Mesenchymal stem cell (in vitro differentiated cells and primary cell): ENCODE measurements around the gene FARS2. TPM values are rescaled to one million over a fixed set of nuclear protein-coding genes. Genes with fewer than 3 reads are reported as not detected.

ENCODE experiments used
- DNase-seq: peaks from one replicate; pipeline ENCODE4 v3.0.0-alpha.2; 2013
- H2AFZ ChIP-seq: one replicate; pipeline ENCODE4 v1.6.1; 2013; ENCODE audit warnings: low read depth, mild to moderate bottlenecking, control low read depth, inconsistent platforms, low read length, moderate library complexity
- H2AK5ac ChIP-seq: 2 replicates; pipeline ENCODE4 v1.6.1; 2013; ENCODE audit warnings: low read length, moderate library complexity, mild to moderate bottlenecking, inconsistent platforms; ENCODE audit not compliant: severe bottlenecking
- H2BK120ac ChIP-seq: one replicate; pipeline ENCODE4 v1.6.1; 2013; ENCODE audit warnings: low read depth, mild to moderate bottlenecking, inconsistent platforms, low read length, moderate library complexity
- H2BK12ac ChIP-seq, 2 experiments: one replicate each; pipeline ENCODE4 v1.6.1; 2013; ENCODE audit warnings: inconsistent platforms in 2 of 2, low read length in 2 of 2, mild to moderate bottlenecking in 2 of 2, moderate library complexity in 2 of 2, control low read depth in 1 of 2
- H2BK15ac ChIP-seq: one replicate; pipeline ENCODE4 v1.6.1; 2013; ENCODE audit warnings: mild to moderate bottlenecking, low read depth, inconsistent platforms; ENCODE audit not compliant: poor library complexity, severe bottlenecking
- H2BK5ac ChIP-seq: 2 replicates; pipeline ENCODE4 v1.6.1; 2013; ENCODE audit warnings: low read depth, mild to moderate bottlenecking, low read length, control low read depth, inconsistent platforms; ENCODE audit not compliant: poor library complexity, severe bottlenecking
- H3K14ac ChIP-seq, 2 experiments: one replicate each; pipeline ENCODE4 v1.6.1; 2013; ENCODE audit warnings: inconsistent platforms in 2 of 2, low read length in 2 of 2, control low read depth in 1 of 2, mild to moderate bottlenecking in 1 of 2, moderate library complexity in 1 of 2
- H3K18ac ChIP-seq, 2 experiments: one replicate each; pipeline ENCODE4 v1.6.1; 2013; ENCODE audit warnings: inconsistent platforms in 2 of 2, low read length in 2 of 2, control low read depth in 1 of 2, low read depth in 1 of 2, mild to moderate bottlenecking in 1 of 2
- H3K23ac ChIP-seq, 2 experiments: one replicate each; pipeline ENCODE4 v1.6.1; 2013; ENCODE audit warnings: inconsistent platforms in 2 of 2, low read length in 2 of 2, mild to moderate bottlenecking in 2 of 2, moderate library complexity in 2 of 2, control low read depth in 1 of 2
- H3K27ac ChIP-seq: 2 replicates; pipeline ENCODE4 v1.5.1; 2013; ENCODE audit warnings: mild to moderate bottlenecking, moderate library complexity, low read length, control low read depth, inconsistent platforms; ENCODE audit not compliant: poor library complexity, severe bottlenecking
- H3K27me3 ChIP-seq, 2 experiments: 2 replicates each; pipeline versions ENCODE4 v1.6.1 to v1.7.0; 2013; ENCODE audit warnings: low read length in 2 of 2, mild to moderate bottlenecking in 2 of 2, moderate library complexity in 2 of 2, control low read depth in 1 of 2, inconsistent platforms in 1 of 2; ENCODE audit not compliant: control insufficient read depth in 1 of 2, insufficient read depth in 1 of 2
- H3K36me3 ChIP-seq, 2 experiments: 2 replicates each; pipeline versions ENCODE4 v1.6.1 to v1.7.0; 2013; ENCODE audit warnings: low read length in 2 of 2, control low read depth in 1 of 2, inconsistent platforms in 1 of 2, low read depth in 1 of 2, mild to moderate bottlenecking in 1 of 2; ENCODE audit not compliant: insufficient read depth in 2 of 2, control insufficient read depth in 1 of 2
- H3K4ac ChIP-seq, 2 experiments: one replicate each; pipeline ENCODE4 v1.6.1; 2013; ENCODE audit warnings: inconsistent platforms in 2 of 2, low read length in 2 of 2, mild to moderate bottlenecking in 2 of 2, moderate library complexity in 2 of 2, control low read depth in 1 of 2, low read depth in 1 of 2
- H3K4me1 ChIP-seq: 2 replicates; pipeline ENCODE4 v1.6.1; 2013; ENCODE audit warnings: low read depth, low read length, control low read depth; ENCODE audit not compliant: control insufficient read depth, insufficient read depth
- H3K4me2 ChIP-seq: 2 replicates; pipeline ENCODE4 v1.6.1; 2013; ENCODE audit warnings: low read length, mild to moderate bottlenecking, inconsistent platforms; ENCODE audit not compliant: poor library complexity, severe bottlenecking
- H3K4me3 ChIP-seq, 2 experiments: 2 replicates each; pipeline versions ENCODE4 v1.5.1 to v1.7.0; 2013; ENCODE audit warnings: low read length in 2 of 2, mild to moderate bottlenecking in 2 of 2, control low read depth in 1 of 2, low read depth in 1 of 2; ENCODE audit not compliant: insufficient read depth in 1 of 2
- H3K79me1 ChIP-seq: replicated peaks from 2 replicates; pipeline ENCODE4 v1.6.1; 2013; ENCODE audit warnings: mild to moderate bottlenecking, control low read depth, low read length, inconsistent platforms; ENCODE audit not compliant: poor library complexity, severe bottlenecking
- H3K9ac ChIP-seq: 2 replicates; pipeline ENCODE4 v1.7.0; 2013; ENCODE audit warnings: mild to moderate bottlenecking, low read length, moderate library complexity
- H3K9me3 ChIP-seq: 2 replicates; pipeline ENCODE4 v1.7.0; 2013; ENCODE audit warnings: mild to moderate bottlenecking, low read length; ENCODE audit not compliant: control insufficient read depth
- H4K8ac ChIP-seq: one replicate; pipeline ENCODE4 v1.6.1; 2013; ENCODE audit warnings: inconsistent platforms, mild to moderate bottlenecking, low read length, moderate library complexity
- H4K91ac ChIP-seq: one replicate; pipeline ENCODE4 v1.6.1; 2013; ENCODE audit warnings: mild to moderate bottlenecking, low read length, inconsistent platforms
- WGBS: methylation state at CpG from one replicate; pipeline ENCODE4 v1.1.7; 2013; ENCODE audit warnings: mixed read lengths; 5-methylcytosine and 5-hydroxymethylcytosine counted together
- polyA plus RNA-seq, 2 experiments: library from polyadenylated mRNA; stranded (reverse); fragments of 200-250 nt; gene quantifications; one replicate each; pipeline ENCODE4 v1.2.3, GENCODE V29; 2013

FARS2 gene
- polyA plus RNA-seq (2013, experiment 1 of 2), result 10.5 TPM
- 10.5 TPM for polyA plus RNA-seq (2013, experiment 2 of 2)

- WGBS, result under 1% methylated on average over 85 of the region's 85 CpGs
- H3K4me3 ChIP-seq, result peak within 1 kb of the TSS; percentile 82 to 97
- peak within 1 kb of the TSS; percentile 87 to 94 for H3K18ac ChIP-seq
- peak within 1 kb of the TSS; percentile 53 to 95 for H3K4ac ChIP-seq
- H3K9ac ChIP-seq, result peak within 1 kb of the TSS; percentile 99
- H3K4me1 ChIP-seq, result peaks cover 7% of the 10 kb centered on the region
- no peaks in the 10 kb centered on the region for H3K27me3 ChIP-seq
- peak within 1 kb of the TSS; percentile 95 for H3K4me2 ChIP-seq
- H3K23ac ChIP-seq, result no peak within 1 kb of the TSS
- H3K79me1 ChIP-seq, result peaks cover 36% of the 10 kb centered on the region
- peak within 1 kb of the TSS; percentile 87 for H2BK120ac ChIP-seq
- peak within 1 kb of the TSS; percentile 97 for H3K27ac ChIP-seq
- peak; percentile 90 for DNase-seq
- H2BK5ac ChIP-seq, result peak within 1 kb of the TSS; percentile 100
- H2AK5ac ChIP-seq, result no peak within 1 kb of the TSS
- no peak within 1 kb of the TSS for H3K14ac ChIP-seq
- H3K9me3 ChIP-seq, result no peaks in the 10 kb centered on the region
- H4K91ac ChIP-seq, result peak within 1 kb of the TSS; percentile 87
- H2BK12ac ChIP-seq, result no peak within 1 kb of the TSS
- H2BK15ac ChIP-seq, result peak within 1 kb of the TSS; percentile 99
- H2AFZ ChIP-seq, result peak within 1 kb of the TSS; percentile 67
- peaks cover 9 to 10% of the 10 kb centered on the region in 2 experiments for H3K36me3 ChIP-seq
- peak within 1 kb of the TSS; percentile 96 for H4K8ac ChIP-seq
These were observed at the start of gene FARS2, which contains the start of gene LYRM4 for GRCh38 chr6:5260661-5261544. FARS2 (plus strand) TSS chr6:5261513. LYRM4 (minus strand) TSS chr6:5260950; CDS start chr6:5260733, 217 bp downstream.

- no peak overlapping the region for H3K9ac ChIP-seq
- H3K14ac ChIP-seq, result no peak overlapping the region
- no peak overlapping the region for H2AFZ ChIP-seq
- peaks cover 16% of the 10 kb centered on the region for H3K79me1 ChIP-seq
- WGBS, result 52% methylated on average over 8 of the region's 8 CpGs
- H3K27ac ChIP-seq, result no peak overlapping the region
- H2BK12ac ChIP-seq, result no peak overlapping the region
- H4K8ac ChIP-seq, result no peak overlapping the region
- H2BK120ac ChIP-seq, result no peak overlapping the region
- H3K4me1 ChIP-seq, result peaks cover 11% of the 10 kb centered on the region
- no peak overlapping the region for H4K91ac ChIP-seq
- H3K27me3 ChIP-seq, result no peaks in the 10 kb centered on the region
- H3K36me3 ChIP-seq, result peaks cover 5 to 28% of the 10 kb centered on the region in 2 experiments
- H2AK5ac ChIP-seq, result no peak overlapping the region
- H2BK5ac ChIP-seq, result no peak overlapping the region
- H3K4ac ChIP-seq, result no peak overlapping the region
- H3K9me3 ChIP-seq, result no peaks in the 10 kb centered on the region
- H2BK15ac ChIP-seq, result no peak overlapping the region
- no peak overlapping the region for H3K4me2 ChIP-seq
- peak; percentile 79 for DNase-seq
- no peak overlapping the region for H3K4me3 ChIP-seq
- no peak overlapping the region for H3K23ac ChIP-seq
- H3K18ac ChIP-seq, result no peak overlapping the region
These were observed 47.5 kb upstream of the FARS2 start for GRCh38 chr6:5213836-5214235.

DNA sequence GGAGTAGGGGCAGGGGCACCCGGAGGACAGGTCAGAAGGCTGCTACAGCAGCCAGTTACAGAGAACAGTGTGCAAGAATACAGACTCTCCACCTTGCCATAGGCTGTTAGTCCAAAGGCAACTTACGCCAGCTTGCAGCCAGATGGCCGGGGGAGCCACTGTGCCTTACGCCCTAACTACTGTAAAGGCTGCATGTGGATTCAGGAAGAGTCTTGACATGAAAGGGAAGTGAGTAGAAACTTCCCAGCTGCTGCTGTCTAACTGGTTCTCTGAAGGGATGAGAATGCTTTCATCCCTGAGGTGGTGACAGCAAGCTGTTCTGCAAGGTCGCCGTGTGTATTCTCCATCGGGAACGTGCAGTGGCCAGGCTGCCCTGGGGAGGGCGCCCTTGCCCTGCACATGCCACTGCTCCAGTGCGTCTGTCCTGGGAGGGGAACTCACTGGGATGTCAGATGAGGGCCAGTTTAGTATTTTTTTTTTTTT is 46.7 kb upstream of the FARS2 start:
- no peaks in the 10 kb centered on the region for H3K9me3 ChIP-seq
- H3K4ac ChIP-seq, result no peak overlapping the region
- H3K9ac ChIP-seq, result no peak overlapping the region
- H3K23ac ChIP-seq, result no peak overlapping the region
- no peak overlapping the region for H4K91ac ChIP-seq
- no peak overlapping the region for H2AFZ ChIP-seq
- H3K4me3 ChIP-seq, result no peak overlapping the region
- H3K27me3 ChIP-seq, result no peaks in the 10 kb centered on the region
- no peak overlapping the region for H2BK120ac ChIP-seq
- H2BK12ac ChIP-seq, result no peak overlapping the region
- H2BK15ac ChIP-seq, result no peak overlapping the region
- peaks cover 5 to 28% of the 10 kb centered on the region in 2 experiments for H3K36me3 ChIP-seq
- H4K8ac ChIP-seq, result no peak overlapping the region
- peak overlapping the region in 1 of 2 experiments; percentile 0 for H3K18ac ChIP-seq
- H3K4me1 ChIP-seq, result peaks cover 11% of the 10 kb centered on the region
- H3K27ac ChIP-seq, result no peak overlapping the region
- WGBS, result 41% methylated on average over 9 of the region's 10 CpGs
- H2BK5ac ChIP-seq, result no peak overlapping the region
- no peak overlapping the region for H2AK5ac ChIP-seq
- H3K79me1 ChIP-seq, result peaks cover 16% of the 10 kb centered on the region
- peak overlapping the region in 1 of 2 experiments; percentile 11 for H3K14ac ChIP-seq
- DNase-seq, result peak; percentile 79
- H3K4me2 ChIP-seq, result no peak overlapping the region

GRCh38 chr6:5215159-5215558 is 46.2 kb upstream of the FARS2 start:
- H2BK120ac ChIP-seq, result no peak overlapping the region
- H2BK12ac ChIP-seq, result no peak overlapping the region
- no peaks in the 10 kb centered on the region for H3K27me3 ChIP-seq
- H3K4me2 ChIP-seq, result no peak overlapping the region
- H2AK5ac ChIP-seq, result no peak overlapping the region
- H3K27ac ChIP-seq, result peak overlapping the region; percentile 51
- no peak overlapping the region for H2AFZ ChIP-seq
- WGBS, result 82% methylated on average over 1 of the region's 2 CpGs
- peaks cover 11% of the 10 kb centered on the region for H3K4me1 ChIP-seq
- H2BK5ac ChIP-seq, result no peak overlapping the region
- no peak overlapping the region for H3K4ac ChIP-seq
- H3K79me1 ChIP-seq, result peaks cover 16% of the 10 kb centered on the region
- DNase-seq, result peak; percentile 32
- no peak overlapping the region for H4K91ac ChIP-seq
- no peak overlapping the region for H2BK15ac ChIP-seq
- H3K18ac ChIP-seq, result no peak overlapping the region
- no peak overlapping the region for H4K8ac ChIP-seq
- H3K23ac ChIP-seq, result no peak overlapping the region
- H3K9ac ChIP-seq, result no peak overlapping the region
- H3K14ac ChIP-seq, result no peak overlapping the region
- H3K36me3 ChIP-seq, result peaks cover 5 to 28% of the 10 kb centered on the region in 2 experiments
- no peak overlapping the region for H3K4me3 ChIP-seq
- H3K9me3 ChIP-seq, result no peaks in the 10 kb centered on the region
